Type B pancreatic cell (in vitro differentiated cells): ENCODE results near the gene RPL28. TPM values are rescaled to one million over a fixed set of nuclear protein-coding genes. Genes with fewer than 3 reads are reported as not detected.
"Not testable (repeated sequence)": the region's sequence is repeated elsewhere in the genome, so short reads cannot be mapped to it uniquely, and the experiment has no call there.

Experiments used
- DNase-seq: peaks from one replicate; pipeline ENCODE4 v3.0.0; 2021; ENCODE audit warnings: mixed read lengths; ENCODE audit not compliant: unreplicated experiment; ENCODE audit errors: extremely low spot score
- H3K27ac Mint-ChIP-seq: 2 replicates; pipeline ENCODE4 v1.8.0; 2021; ENCODE audit warnings: mild to moderate bottlenecking, mixed read lengths
- H3K27me3 Mint-ChIP-seq: 2 replicates; pipeline ENCODE4 v1.8.0; 2021; ENCODE audit warnings: mixed read lengths
- H3K36me3 Mint-ChIP-seq: 2 replicates; pipeline ENCODE4 v1.8.0; 2021; ENCODE audit warnings: mixed read lengths
- H3K4me1 Mint-ChIP-seq: one replicate; pipeline ENCODE4 v1.8.0; 2021; ENCODE audit warnings: mixed read lengths; ENCODE audit not compliant: unreplicated experiment
- H3K4me3 Mint-ChIP-seq: 2 replicates; pipeline ENCODE4 v1.8.0; 2021; ENCODE audit warnings: mild to moderate bottlenecking, mixed read lengths
- H3K9me3 Mint-ChIP-seq: 2 replicates; pipeline ENCODE4 v1.8.0; 2021; ENCODE audit warnings: mixed read lengths
- CTCF ChIP-seq: fragments of 200-600 bp; sonication (generic); conservative IDR thresholded peaks from 2 replicates; pipeline ENCODE4 v1.5.0; 2021; ENCODE audit warnings: antibody characterized with exemption, mild to moderate bottlenecking
- total RNA-seq: library from RNA; stranded (reverse); gene quantifications from 2 replicates; pipeline ENCODE4 v1.2.1, GENCODE V29; 2021; ENCODE audit warnings: low replicate concordance

The RPL28 gene
- total RNA-seq, 1 donor from 2014 or later: 1,799 TPM

GRCh38 chr19:55405638-55406037 lies 19.9 kb downstream of the RPL28 start:
- Mint-ChIP-seq H3K4me1 (peaks cover 18% of the 10 kb centered on the region), H3K4me3 (peak overlapping the region; percentile 97), H3K27me3 (peaks cover 3% of the 10 kb centered on the region), H3K9me3 (peaks cover 5% of the 10 kb centered on the region), H3K27ac (peak overlapping the region; percentile 54), H3K36me3 (peaks cover 21% of the 10 kb centered on the region)
- no peak for DNase-seq
- TF ChIP-seq CTCF: no peak

DNA sequence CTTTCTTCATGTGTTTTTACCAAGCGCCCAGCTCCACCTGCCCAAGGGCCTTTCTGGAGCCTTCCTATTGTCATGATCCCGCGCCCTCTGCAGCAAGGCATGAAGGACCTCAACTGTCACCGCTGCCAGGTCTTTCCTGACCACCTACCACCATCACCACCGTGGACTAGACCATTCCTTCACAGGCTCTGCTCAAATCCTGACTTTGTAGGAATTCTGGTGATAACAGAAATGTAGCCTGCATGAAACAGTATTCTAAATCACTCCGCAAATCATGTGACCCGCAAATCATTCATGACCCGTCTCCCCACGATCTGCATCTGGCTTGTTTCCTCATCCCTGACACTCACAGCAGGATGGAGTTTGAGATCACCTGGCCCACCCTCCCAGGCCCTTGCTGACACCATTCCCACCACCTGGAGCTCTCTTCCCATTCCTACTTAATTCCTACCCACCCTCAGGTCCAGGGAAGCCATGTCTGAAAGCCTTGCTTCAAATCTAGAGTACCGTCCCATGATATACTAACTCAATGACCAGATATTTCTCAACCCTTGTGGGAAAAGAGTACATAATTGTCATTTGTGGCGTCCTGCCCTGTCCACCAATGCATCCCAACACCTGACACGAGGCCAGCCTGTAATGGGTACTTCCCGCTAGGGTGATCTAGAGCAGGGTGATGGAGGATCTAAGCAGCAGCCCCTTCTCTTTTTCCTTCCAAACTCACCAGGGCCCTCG lies 20.5 kb downstream of the RPL28 start:
- H3K27ac Mint-ChIP-seq: peak overlapping the region; percentile 54
- H3K36me3 Mint-ChIP-seq: peaks cover 20% of the 10 kb centered on the region
- TF ChIP-seq CTCF: no peak
- DNase-seq: no peak
- peaks cover 6% of the 10 kb centered on the region for H3K27me3 Mint-ChIP-seq
- peaks cover 18% of the 10 kb centered on the region for H3K4me1 Mint-ChIP-seq
- peak overlapping the region; percentile 97 for H3K4me3 Mint-ChIP-seq
- peaks cover 5% of the 10 kb centered on the region for H3K9me3 Mint-ChIP-seq

DNA sequence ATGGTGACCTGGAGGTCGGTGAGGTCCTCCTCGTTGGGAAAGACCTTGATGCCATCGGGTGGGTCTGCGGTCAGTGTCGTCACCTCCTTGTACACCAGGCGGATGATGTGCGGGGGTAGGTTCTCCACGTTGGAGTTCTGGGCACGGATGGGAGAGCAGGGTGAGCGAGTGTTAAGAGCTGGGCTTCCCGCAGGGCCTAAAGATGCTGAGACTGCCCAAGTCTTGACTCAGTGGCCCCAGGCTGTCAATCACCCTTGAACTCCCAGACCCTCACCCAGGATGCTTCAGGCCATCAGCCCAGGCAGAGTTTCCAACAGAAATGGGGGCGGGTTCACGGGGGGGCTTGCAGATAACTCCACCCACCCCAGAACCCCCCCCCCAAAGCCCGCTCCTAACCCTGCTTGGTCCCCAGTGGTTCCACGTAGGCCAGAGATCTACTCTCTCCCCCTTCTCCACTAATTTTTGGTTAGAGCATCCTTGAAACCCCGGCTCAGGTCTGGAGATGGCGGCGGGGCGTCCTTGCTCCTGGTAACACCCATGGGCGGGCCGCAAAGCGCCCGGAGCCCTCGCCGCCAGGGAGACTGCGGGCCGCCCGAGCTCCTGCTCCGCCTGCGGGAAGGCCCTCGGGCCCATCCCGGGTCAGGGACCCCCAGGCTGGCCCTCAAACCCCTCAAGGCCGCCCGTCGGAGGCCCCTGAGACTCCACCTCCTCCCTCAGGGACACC lies 21.3 kb downstream of the RPL28 start:
- TF ChIP-seq CTCF: no peak
- Mint-ChIP-seq H3K4me3 (peak overlapping the region; percentile 97), H3K27ac (peak overlapping the region; percentile 54), H3K27me3 (peaks cover 11% of the 10 kb centered on the region), H3K4me1 (peaks cover 18% of the 10 kb centered on the region), H3K9me3 (peaks cover 5% of the 10 kb centered on the region), H3K36me3 (peaks cover 17% of the 10 kb centered on the region)
- no peak for DNase-seq

DNA sequence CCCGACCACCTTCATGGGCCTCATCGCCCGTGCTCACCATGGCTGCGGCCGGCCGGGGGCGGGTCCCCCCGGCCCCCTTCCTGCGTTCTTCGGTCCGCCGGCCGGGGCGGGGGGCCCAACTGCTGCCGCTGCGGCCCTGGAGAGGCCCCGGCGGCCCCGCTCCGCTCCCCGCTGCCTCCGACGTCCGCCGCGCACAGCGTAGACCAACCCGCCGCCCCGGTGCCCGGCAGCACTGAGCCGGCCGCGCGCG lies 21.7 kb downstream of the RPL28 start, which contains the start of gene UBE2S:
Gene UBE2S (minus strand): TSS at position 239 of the 250 bp plus-strand sequence. CDS start 199 bp downstream, at position 40.
- H3K4me3 Mint-ChIP-seq: peak within 1 kb of the TSS; percentile 97
- peaks cover 14% of the 10 kb centered on the region for H3K36me3 Mint-ChIP-seq
- peak within 1 kb of the TSS; percentile 98 for H3K27ac Mint-ChIP-seq
- peaks cover 12% of the 10 kb centered on the region for H3K27me3 Mint-ChIP-seq
- not testable (repeated sequence) for H3K9me3 Mint-ChIP-seq, DNase-seq
- peaks cover 18% of the 10 kb centered on the region for H3K4me1 Mint-ChIP-seq

DNA sequence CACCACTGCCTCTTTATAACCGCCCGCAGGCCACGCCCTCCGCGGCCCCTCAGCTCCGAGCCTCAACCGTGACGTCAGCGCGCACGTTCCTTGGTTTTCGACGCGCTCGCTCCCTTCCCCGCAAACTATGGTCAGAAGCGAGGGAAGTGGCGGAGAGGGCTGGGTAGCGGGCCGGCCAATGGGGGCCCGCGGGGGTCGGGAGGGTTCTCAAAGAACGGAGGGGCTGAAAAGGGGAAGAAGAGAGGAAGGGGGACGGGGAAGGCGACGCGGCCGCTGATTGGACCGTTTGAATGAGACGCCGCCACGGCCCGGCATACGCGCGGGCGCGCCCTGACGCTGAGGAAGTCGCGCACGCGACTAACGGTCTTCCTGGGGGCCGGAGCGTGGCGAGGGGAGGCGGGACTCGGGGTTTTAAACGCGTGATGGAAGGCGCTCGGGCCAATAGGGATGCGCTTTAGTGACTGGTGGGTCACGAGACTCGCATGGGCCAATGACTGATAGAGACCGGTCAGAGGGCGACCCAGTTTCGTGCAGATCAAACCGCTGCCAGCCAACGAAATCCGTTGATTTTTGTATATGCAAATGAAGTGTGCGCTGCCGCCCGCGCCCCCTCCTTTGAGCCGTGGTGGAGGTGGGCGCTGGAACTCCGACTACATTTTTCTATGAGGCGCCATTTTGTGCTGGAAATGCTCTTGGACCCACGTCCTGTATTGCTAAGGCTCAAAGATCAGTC lies 22.2 kb downstream of the RPL28 start:
- peak overlapping the region; percentile 98 for H3K27ac Mint-ChIP-seq
- peaks cover 18% of the 10 kb centered on the region for H3K4me1 Mint-ChIP-seq
- peak overlapping the region; percentile 97 for H3K4me3 Mint-ChIP-seq
- H3K36me3 Mint-ChIP-seq: peaks cover 14% of the 10 kb centered on the region
- no peak for TF ChIP-seq CTCF
- H3K27me3 Mint-ChIP-seq: peaks cover 12% of the 10 kb centered on the region
- H3K9me3 Mint-ChIP-seq: peaks cover 5% of the 10 kb centered on the region
- peak; percentile 98 for DNase-seq

DNA sequence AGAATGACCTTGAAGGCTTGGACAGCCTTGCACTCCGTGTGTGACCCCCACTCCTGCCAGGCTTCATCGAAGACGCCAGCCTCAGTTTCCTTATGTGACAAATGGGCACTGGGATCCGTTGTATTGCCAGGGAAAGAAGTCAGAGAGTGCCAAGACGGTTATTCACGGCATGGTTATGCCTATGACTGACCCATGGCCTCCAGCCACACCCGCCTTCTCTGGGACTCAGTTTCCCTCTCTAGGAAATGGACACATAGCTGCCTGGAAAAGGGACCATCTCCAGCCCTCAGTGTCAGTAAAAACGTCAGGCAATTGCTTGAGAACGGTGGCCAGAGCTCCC lies 22.8 kb downstream of the RPL28 start:
- peaks cover 18% of the 10 kb centered on the region for H3K4me1 Mint-ChIP-seq
- H3K4me3 Mint-ChIP-seq: peak overlapping the region; percentile 97
- DNase-seq: no peak
- peaks cover 5% of the 10 kb centered on the region for H3K9me3 Mint-ChIP-seq
- peaks cover 12% of the 10 kb centered on the region for H3K27me3 Mint-ChIP-seq
- H3K27ac Mint-ChIP-seq: peak overlapping the region; percentile 98
- peaks cover 14% of the 10 kb centered on the region for H3K36me3 Mint-ChIP-seq
- TF ChIP-seq CTCF: no peak

- Mint-ChIP-seq H3K4me3 (peak overlapping the region; percentile 74), H3K4me1 (peaks cover 18% of the 10 kb centered on the region), H3K36me3 (peaks cover 14% of the 10 kb centered on the region), H3K27ac (peak overlapping the region; percentile 98), H3K27me3 (peaks cover 12% of the 10 kb centered on the region)
- DNase-seq, H3K9me3 Mint-ChIP-seq: not testable (repeated sequence)
Measured at GRCh38 chr19:55409179-55409578, 23.4 kb downstream of the RPL28 start.
